ENCODE measurements around the gene PEX5L. TPM values are rescaled to one million over a fixed set of nuclear protein-coding genes. Genes with fewer than 3 reads are reported as not detected.

PEX5L gene
- total RNA-seq, 1 donor from 2014 or later, result 0.78 TPM

- ATAC-seq, result no peak
- H3K36me3 ChIP-seq, result no peaks in the 10 kb centered on the region
- no peaks in the 10 kb centered on the region for H3K27me3 ChIP-seq
- no peak for TF ChIP-seq CTCF (IDR thresholded peaks at IDR 0.05)
- no peak overlapping the region for H3K4me3 ChIP-seq
- intact Hi-C loops (cut with DNase I), result no loop called here
- DNase-seq, result no peak
- peaks cover 4% of the 10 kb centered on the region for H3K9me3 ChIP-seq
- no peaks in the 10 kb centered on the region for H3K4me1 ChIP-seq
- H3K27ac ChIP-seq, result no peak overlapping the region
These were observed 36.0 kb upstream of the PEX5L start for GRCh38 chr3:180072786-180073185.

- peaks cover 1% of the 10 kb centered on the region for H3K9me3 ChIP-seq
- no peaks in the 10 kb centered on the region for H3K4me1 ChIP-seq
- H3K4me3 ChIP-seq, result no peak overlapping the region
- TF ChIP-seq CTCF (IDR thresholded peaks at IDR 0.05), result no peak
- ATAC-seq (no peak), DNase-seq (no peak)
- no peaks in the 10 kb centered on the region for H3K27me3 ChIP-seq
- intact Hi-C loops (cut with DNase I), result no loop called here
- H3K27ac ChIP-seq, result no peak overlapping the region
- H3K36me3 ChIP-seq, result no peaks in the 10 kb centered on the region
These were observed 34.2 kb upstream of the PEX5L start for GRCh38 chr3:180070925-180071324.

GRCh38 chr3:180068023-180068422, 31.3 kb upstream of the PEX5L start:
- no peak overlapping the region for H3K4me3 ChIP-seq
- no peaks in the 10 kb centered on the region for H3K9me3 ChIP-seq
- H3K27ac ChIP-seq, result no peak overlapping the region
- DNase-seq (no peak), ATAC-seq (no peak)
- no peaks in the 10 kb centered on the region for H3K4me1 ChIP-seq
- H3K36me3 ChIP-seq, result no peaks in the 10 kb centered on the region
- intact Hi-C loops (cut with DNase I), result no loop called here
- no peaks in the 10 kb centered on the region for H3K27me3 ChIP-seq
- TF ChIP-seq CTCF (IDR thresholded peaks at IDR 0.05), result no peak

- Histone ChIP-seq H3K36me3 (no peaks in the 10 kb centered on the region), H3K4me3 (no peak overlapping the region), H3K27me3 (no peaks in the 10 kb centered on the region), H3K4me1 (no peaks in the 10 kb centered on the region), H3K27ac (no peak overlapping the region), H3K9me3 (no peaks in the 10 kb centered on the region)
- TF ChIP-seq CTCF (IDR thresholded peaks at IDR 0.05), result no peak
- ATAC-seq (no peak), DNase-seq (no peak)
- intact Hi-C loops (cut with DNase I), result no loop called here
These were observed 29.9 kb upstream of the PEX5L start for GRCh38 chr3:180066598-180066997.

GRCh38 chr3:180063783-180064182, 27.0 kb upstream of the PEX5L start:
- no peak for TF ChIP-seq CTCF (IDR thresholded peaks at IDR 0.05)
- no peak overlapping the region for H3K4me3 ChIP-seq
- H3K4me1 ChIP-seq, result no peaks in the 10 kb centered on the region
- no peaks in the 10 kb centered on the region for H3K27me3 ChIP-seq
- DNase-seq (no peak), ATAC-seq (no peak)
- H3K9me3 ChIP-seq, result no peaks in the 10 kb centered on the region
- no peak overlapping the region for H3K27ac ChIP-seq
- intact Hi-C loops (cut with DNase I), result no loop called here
- H3K36me3 ChIP-seq, result no peaks in the 10 kb centered on the region

- Histone ChIP-seq H3K9me3 (no peaks in the 10 kb centered on the region), H3K27ac (no peak overlapping the region), H3K36me3 (no peaks in the 10 kb centered on the region), H3K4me1 (no peaks in the 10 kb centered on the region), H3K4me3 (no peak overlapping the region), H3K27me3 (no peaks in the 10 kb centered on the region)
- TF ChIP-seq CTCF (IDR thresholded peaks at IDR 0.05), result no peak
- ATAC-seq (no peak), DNase-seq (no peak)
- intact Hi-C loops (cut with DNase I), result no loop called here
These were observed 26.0 kb upstream of the PEX5L start for GRCh38 chr3:180062771-180063170.

Data from upper lobe of right lung (tissue), 1 donor.